SU-DHL-6 (cell line): ENCODE results near the gene CREBBP.

ENCODE experiments used
- H2AFZ ChIP-seq: fragments of 200-600 bp; sonication (generic); 2 replicates; pipeline ENCODE4 v1.6.1; 2014; ENCODE audit warnings: low read depth, mild to moderate bottlenecking, moderate library complexity, mixed read lengths, antibody characterized with exemption, low read length; ENCODE audit not compliant: severe bottlenecking
- H3F3A ChIP-seq: fragments of 200-600 bp; shearing (Covaris generic); 2 replicates; pipeline ENCODE4 v1.6.0; 2016; ENCODE audit warnings: antibody characterized with exemption, mild to moderate bottlenecking; ENCODE audit not compliant: insufficient read depth
- H3K27ac ChIP-seq: fragments of 200-600 bp; sonication (generic); 2 replicates; pipeline ENCODE4 v1.5.1; 2016; ENCODE audit warnings: low read depth, mild to moderate bottlenecking, low read length, moderate library complexity, mixed read lengths
- H3K27me3 ChIP-seq: fragments of 200-600 bp; sonication (generic), shearing (Covaris generic); 2 replicates; pipeline ENCODE4 v1.6.0; 2014; ENCODE audit warnings: mild to moderate bottlenecking, low read length
- H3K36me3 ChIP-seq: fragments of 200-600 bp; sonication (generic); 2 replicates; pipeline ENCODE4 v1.6.1; 2014; ENCODE audit warnings: mild to moderate bottlenecking, low read length, mixed read lengths
- H3K4me2 ChIP-seq: fragments of 300-600, 200-600 bp; shearing (Covaris generic), sonication (generic); 2 replicates; pipeline ENCODE4 v1.6.0; 2014; ENCODE audit warnings: low read length, low read depth, mild to moderate bottlenecking; ENCODE audit not compliant: poor library complexity, severe bottlenecking
- H3K4me3 ChIP-seq: fragments of 200-600 bp; sonication (generic); 2 replicates; pipeline ENCODE4 v1.5.1; 2014; ENCODE audit warnings: antibody characterized with exemption, low read length, mild to moderate bottlenecking, mixed read lengths; ENCODE audit not compliant: insufficient read depth, poor library complexity, severe bottlenecking
- H3K79me2 ChIP-seq: fragments of 200-600 bp; sonication (generic); 2 replicates; pipeline ENCODE4 v1.6.1; 2014; ENCODE audit warnings: mild to moderate bottlenecking, low read length, moderate library complexity; ENCODE audit not compliant: insufficient read depth
- H3K9ac ChIP-seq: fragments of 200-600 bp; sonication (generic); 2 replicates; pipeline ENCODE4 v1.7.0; 2014; ENCODE audit warnings: mild to moderate bottlenecking, low read length
- H3K9me2 ChIP-seq: fragments of 200-600 bp; sonication (generic); replicated peaks from 2 replicates; pipeline ENCODE4 v1.6.1; 2014; ENCODE audit warnings: low read length; ENCODE audit not compliant: insufficient read depth
- H3K9me3 ChIP-seq: fragments of 200-600 bp; sonication (generic); 2 replicates; pipeline ENCODE4 v1.6.1; 2014; ENCODE audit warnings: low read length, mixed read lengths; ENCODE audit not compliant: insufficient read depth
- H4K20me1 ChIP-seq: fragments of 200-600 bp; sonication (generic); 2 replicates; pipeline ENCODE4 v1.6.1; 2014; ENCODE audit warnings: low read depth, mild to moderate bottlenecking, antibody characterized with exemption, low read length, moderate library complexity, mixed read lengths
- EZH2phosphoT487 ChIP-seq: fragments of 200-600 bp; sonication (generic), shearing (Covaris generic); conservative IDR thresholded peaks from 2 replicates; pipeline ENCODE4 v1.6.1; 2018; ENCODE audit warnings: mild to moderate bottlenecking, antibody characterized with exemption, low read length, moderate library complexity, mixed read lengths
- TF ChIP-seq, protein P1 (sequence below): fragments of 200-600 bp; sonication (generic); IDR thresholded peaks from one replicate; pipeline ENCODE4 v1.5.1; 2017; ENCODE audit warnings: antibody characterized with exemption, mild to moderate bottlenecking, low read length, moderate library complexity; ENCODE audit not compliant: insufficient read depth, poor library complexity, severe bottlenecking

The CREBBP gene

DNA sequence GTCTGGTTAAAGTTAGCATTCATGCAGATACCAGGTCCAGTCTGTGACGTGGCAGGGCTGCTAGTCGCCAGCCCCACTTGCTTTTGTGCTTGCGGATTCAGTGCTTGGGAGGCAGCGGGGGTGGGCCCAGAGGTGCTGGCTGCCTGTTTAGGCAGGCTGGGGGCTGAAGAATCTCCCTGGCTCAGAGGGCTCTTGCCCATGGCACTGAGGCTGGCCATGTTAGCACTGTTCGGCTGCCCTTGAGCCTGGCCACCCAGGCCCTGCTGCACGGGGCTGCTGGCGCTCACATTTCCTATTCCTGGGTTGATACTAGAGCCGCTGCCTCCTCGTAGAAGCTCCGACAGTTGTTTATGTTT lies 30.0 kb downstream of the CREBBP start:
- Histone ChIP-seq H3K79me2 (peaks cover 96% of the 10 kb centered on the region), H3K27ac (no peak overlapping the region), H3K9me3 (no peaks in the 10 kb centered on the region), H3K9me2 (no peaks in the 10 kb centered on the region), H2AFZ (no peak overlapping the region), H3K9ac (no peak overlapping the region), H3F3A (no peaks in the 10 kb centered on the region), H3K4me2 (no peak overlapping the region), H3K4me3 (no peak overlapping the region), H3K27me3 (no peaks in the 10 kb centered on the region), H4K20me1 (peaks cover 12% of the 10 kb centered on the region; the same call in 1 of the 2 replicates), H3K36me3 (no peaks in the 10 kb centered on the region)
- TF ChIP-seq, protein P1, sequence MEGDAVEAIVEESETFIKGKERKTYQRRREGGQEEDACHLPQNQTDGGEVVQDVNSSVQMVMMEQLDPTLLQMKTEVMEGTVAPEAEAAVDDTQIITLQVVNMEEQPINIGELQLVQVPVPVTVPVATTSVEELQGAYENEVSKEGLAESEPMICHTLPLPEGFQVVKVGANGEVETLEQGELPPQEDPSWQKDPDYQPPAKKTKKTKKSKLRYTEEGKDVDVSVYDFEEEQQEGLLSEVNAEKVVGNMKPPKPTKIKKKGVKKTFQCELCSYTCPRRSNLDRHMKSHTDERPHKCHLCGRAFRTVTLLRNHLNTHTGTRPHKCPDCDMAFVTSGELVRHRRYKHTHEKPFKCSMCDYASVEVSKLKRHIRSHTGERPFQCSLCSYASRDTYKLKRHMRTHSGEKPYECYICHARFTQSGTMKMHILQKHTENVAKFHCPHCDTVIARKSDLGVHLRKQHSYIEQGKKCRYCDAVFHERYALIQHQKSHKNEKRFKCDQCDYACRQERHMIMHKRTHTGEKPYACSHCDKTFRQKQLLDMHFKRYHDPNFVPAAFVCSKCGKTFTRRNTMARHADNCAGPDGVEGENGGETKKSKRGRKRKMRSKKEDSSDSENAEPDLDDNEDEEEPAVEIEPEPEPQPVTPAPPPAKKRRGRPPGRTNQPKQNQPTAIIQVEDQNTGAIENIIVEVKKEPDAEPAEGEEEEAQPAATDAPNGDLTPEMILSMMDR: no peak
- no peak for TF ChIP-seq EZH2phosphoT487

DNA sequence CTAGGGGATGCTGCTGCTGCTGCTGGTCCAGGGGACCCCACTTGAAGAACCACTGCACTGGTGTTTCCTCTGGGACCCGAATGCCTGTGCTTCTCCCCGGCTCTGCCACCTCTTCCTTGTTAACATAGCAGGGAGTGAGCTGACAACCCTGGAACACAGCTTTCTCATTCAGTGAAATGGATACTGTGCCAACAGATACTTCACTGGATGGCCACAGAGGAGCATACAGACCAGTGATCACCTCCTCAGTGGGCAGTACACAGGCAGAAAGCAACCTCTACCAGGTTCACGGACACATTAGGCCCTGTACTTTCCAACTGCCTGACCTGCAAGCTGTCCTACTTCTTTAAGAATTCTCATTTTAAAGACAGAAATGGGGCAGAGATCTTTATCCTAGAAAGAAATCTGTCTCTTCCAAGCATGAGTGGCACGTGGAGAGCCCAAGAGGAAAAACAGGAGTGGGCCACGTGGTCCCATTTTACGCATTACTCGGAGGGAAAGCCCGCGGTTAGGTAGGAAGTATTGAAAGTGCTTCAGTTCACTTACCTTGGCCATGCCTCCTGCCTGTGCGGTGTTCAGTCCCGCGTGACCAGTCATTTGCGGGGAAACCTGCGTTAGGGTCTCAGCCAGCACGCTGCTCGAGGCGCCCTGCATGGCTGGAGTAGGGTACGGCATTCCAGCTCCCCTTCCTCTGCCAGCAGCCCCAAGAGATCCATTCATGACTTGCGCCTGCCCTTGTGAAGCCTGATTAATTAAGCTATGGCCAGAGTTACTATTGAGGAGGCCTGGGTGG lies 30.6 kb downstream of the CREBBP start:
- H3K4me2 ChIP-seq: no peak overlapping the region
- no peak overlapping the region for H3K9ac ChIP-seq
- no peaks in the 10 kb centered on the region for H3F3A ChIP-seq
- no peak overlapping the region for H3K27ac ChIP-seq
- H4K20me1 ChIP-seq: peaks cover 12% of the 10 kb centered on the region; the same call in 1 of the 2 replicates
- H3K79me2 ChIP-seq: peaks cover 96% of the 10 kb centered on the region
- no peaks in the 10 kb centered on the region for H3K27me3 ChIP-seq
- H3K4me3 ChIP-seq: no peak overlapping the region
- TF ChIP-seq EZH2phosphoT487: no peak
- TF ChIP-seq, protein P1: no peak
- no peaks in the 10 kb centered on the region for H3K9me3 ChIP-seq
- H2AFZ ChIP-seq: no peak overlapping the region
- H3K36me3 ChIP-seq: no peaks in the 10 kb centered on the region
- H3K9me2 ChIP-seq: no peaks in the 10 kb centered on the region

GRCh38 chr16:3846595-3847091 lies 33.9 kb downstream of the CREBBP start:
- Histone ChIP-seq H3K9me3 (no peaks in the 10 kb centered on the region), H3K9me2 (no peaks in the 10 kb centered on the region), H2AFZ (no peak overlapping the region), H3K27me3 (no peaks in the 10 kb centered on the region), H3K79me2 (peaks cover 95% of the 10 kb centered on the region), H4K20me1 (peaks cover 18% of the 10 kb centered on the region), H3K4me3 (no peak overlapping the region), H3K9ac (no peak overlapping the region), H3K36me3 (no peaks in the 10 kb centered on the region), H3F3A (no peaks in the 10 kb centered on the region), H3K27ac (no peak overlapping the region), H3K4me2 (no peak overlapping the region)
- TF ChIP-seq, protein P1: no peak
- no peak for TF ChIP-seq EZH2phosphoT487
